Measurements from ENCODE around the gene GNG7. TPM values are rescaled to one million over a fixed set of nuclear protein-coding genes. Genes with fewer than 3 reads are reported as not detected.

The GNG7 gene
- total RNA-seq, 2 donors from 2014 or later, result 8.7 to 22.9 TPM

- Histone ChIP-seq H3K27ac (peak overlapping the region in 1 of 2 donors; percentile 18), H3K4me3 (no peak overlapping the region), H3K9me3 (no peaks in the 10 kb centered on the region), H3K27me3 (replicated peaks; ENCODE audit: insufficient read depth) (no peaks in the 10 kb centered on the region), H3K4me1 (replicated peaks) (no peaks in the 10 kb centered on the region), H3K36me3 (no peaks in the 10 kb centered on the region)
- intact Hi-C loops (cut with DNase I), result no loop called here
- DNase-seq (ENCODE audit: low spot score), result no peak
- TF ChIP-seq CTCF (IDR thresholded peaks at IDR 0.05) (no peak), POLR2AphosphoS5 (IDR thresholded peaks at IDR 0.05) (peak; percentile 31), POLR2A (IDR thresholded peaks at IDR 0.05) (no peak)
- 81% methylated on average over 16 of the region's 16 CpGs for WGBS
Measured at GRCh38 chr19:2629491-2630351, 72.8 kb downstream of the GNG7 start.

- H3K27me3 ChIP-seq (replicated peaks; ENCODE audit: insufficient read depth), result no peaks in the 10 kb centered on the region
Measured at GRCh38 chr19:2628597-2628996, 73.9 kb downstream of the GNG7 start.

GRCh38 chr19:2627855-2628254 lies 74.6 kb downstream of the GNG7 start:
- Histone ChIP-seq H3K36me3 (no peaks in the 10 kb centered on the region), H3K9me3 (no peaks in the 10 kb centered on the region), H3K27me3 (replicated peaks; ENCODE audit: insufficient read depth) (no peaks in the 10 kb centered on the region), H3K4me1 (replicated peaks) (no peaks in the 10 kb centered on the region), H3K27ac (peak overlapping the region; percentile 51 to 73), H3K4me3 (no peak overlapping the region)
- intact Hi-C loops (cut with DNase I), result no loop called here
- DNase-seq (ENCODE audit: low spot score), result no peak
- no peak for TF ChIP-seq POLR2A (IDR thresholded peaks at IDR 0.05)
- WGBS, result 65% methylated on average over 7 of the region's 7 CpGs

More at GRCh38 chr19:2628597-2628996, 73.9 kb downstream of the GNG7 start:
- Histone ChIP-seq H3K4me1 (replicated peaks) (no peaks in the 10 kb centered on the region), H3K36me3 (no peaks in the 10 kb centered on the region), H3K9me3 (no peaks in the 10 kb centered on the region), H3K4me3 (no peak overlapping the region), H3K27ac (no peak overlapping the region)
- intact Hi-C loops (cut with DNase I), result no loop called here
- no peak for TF ChIP-seq POLR2A (IDR thresholded peaks at IDR 0.05)
- TF ChIP-seq POLR2AphosphoS5 (IDR thresholded peaks at IDR 0.05), result no peak
- TF ChIP-seq CTCF (IDR thresholded peaks at IDR 0.05), result no peak
- WGBS, result 96% methylated on average over 8 of the region's 8 CpGs
- no peak for DNase-seq (ENCODE audit: low spot score)

GRCh38 chr19:2627319-2627829 lies 75.1 kb downstream of the GNG7 start:
- Histone ChIP-seq H3K27ac (peak overlapping the region; percentile 51 to 73), H3K4me3 (no peak overlapping the region), H3K4me1 (replicated peaks) (no peaks in the 10 kb centered on the region), H3K36me3 (no peaks in the 10 kb centered on the region), H3K27me3 (replicated peaks; ENCODE audit: insufficient read depth) (no peaks in the 10 kb centered on the region), H3K9me3 (no peaks in the 10 kb centered on the region)
- no peak for TF ChIP-seq POLR2A (IDR thresholded peaks at IDR 0.05)
- no peak for TF ChIP-seq CTCF (IDR thresholded peaks at IDR 0.05)
- TF ChIP-seq POLR2AphosphoS5 (IDR thresholded peaks at IDR 0.05), result peak; percentile 95
- WGBS, result 9% methylated on average over 16 of the region's 17 CpGs
- peak; percentile 51 for DNase-seq (ENCODE audit: low spot score)
- intact Hi-C loops (cut with DNase I), result no loop called here

- intact Hi-C loops (cut with DNase I), result no loop called here
- Histone ChIP-seq H3K36me3 (no peaks in the 10 kb centered on the region), H3K9me3 (no peaks in the 10 kb centered on the region), H3K27me3 (replicated peaks; ENCODE audit: insufficient read depth) (no peaks in the 10 kb centered on the region), H3K27ac (no peak overlapping the region), H3K4me1 (replicated peaks) (no peaks in the 10 kb centered on the region), H3K4me3 (no peak overlapping the region)
- TF ChIP-seq CTCF (IDR thresholded peaks at IDR 0.05) (no peak), POLR2A (IDR thresholded peaks at IDR 0.05) (no peak), POLR2AphosphoS5 (IDR thresholded peaks at IDR 0.05) (no peak)
- 88% methylated on average over 9 of the region's 9 CpGs for WGBS
- no peak for DNase-seq (ENCODE audit: low spot score)
Measured at GRCh38 chr19:2625434-2625833, 77.1 kb downstream of the GNG7 start.
